HG02938 (cell line): Measurements from ENCODE around the gene GALE.
"Not testable (repeated sequence)": the region's sequence is repeated elsewhere in the genome, so short reads cannot be mapped to it uniquely, and the experiment has no call there.

ENCODE experiments used
- ATAC-seq: cut with Tn5 transposase; IDR thresholded peaks from one replicate; pipeline ENCODE4 v1.9.1; 2021; ENCODE audit warnings: mild to moderate bottlenecking, moderate library complexity; ENCODE audit not compliant: unreplicated experiment

Gene GALE

GRCh38 chr1:23810818-23811540, 10.4 kb upstream of the GALE start:
- ATAC-seq, result no peak

GRCh38 chr1:23809751-23810171, 9.2 kb upstream of the GALE start:
- ATAC-seq, result peak; percentile 75

- ATAC-seq, result no peak
Measured at GRCh38 chr1:23807453-23807852, 6.9 kb upstream of the GALE start.

GRCh38 chr1:23806280-23806679, 5.7 kb upstream of the GALE start:
- ATAC-seq, result no peak

- ATAC-seq, result no peak
Measured at GRCh38 chr1:23805025-23805424, 4.5 kb upstream of the GALE start.

GRCh38 chr1:23804183-23804835, 3.8 kb upstream of the GALE start:
- ATAC-seq, result no peak

GRCh38 chr1:23803674-23804073, 3.1 kb upstream of the GALE start:
- ATAC-seq, result no peak

- ATAC-seq, result not testable (repeated sequence)
Measured at GRCh38 chr1:23802809-23803342, 2.3 kb upstream of the GALE start.

- ATAC-seq, result no peak
Measured at GRCh38 chr1:23801876-23802275, 1.3 kb upstream of the GALE start.

- no peak for ATAC-seq
Measured at GRCh38 chr1:23801338-23801748, 789 bp upstream of the GALE start.

- ATAC-seq, result peak; percentile 8
Measured at GRCh38 chr1:23799570-23800399, 769 bp downstream of the GALE start.

- no peak for ATAC-seq
Measured at GRCh38 chr1:23799255-23799569, 1.3 kb downstream of the GALE start.

GRCh38 chr1:23798662-23799142, 1.9 kb downstream of the GALE start:
- no peak for ATAC-seq

GRCh38 chr1:23797478-23798448, 2.8 kb downstream of the GALE start:
- no peak for ATAC-seq

- ATAC-seq, result no peak
Measured at GRCh38 chr1:23796466-23797271, 3.9 kb downstream of the GALE start.

GRCh38 chr1:23795676-23796465, 4.7 kb downstream of the GALE start:
- ATAC-seq, result no peak

- not testable (repeated sequence) for ATAC-seq
Measured at GRCh38 chr1:23794732-23795182, 5.8 kb downstream of the GALE start.
